ENCODE measurements around the gene CLEC4M. TPM values are rescaled to one million over a fixed set of nuclear protein-coding genes. Genes with fewer than 3 reads are reported as not detected.
"Not testable (repeated sequence)": the region's sequence is repeated elsewhere in the genome, so short reads cannot be mapped to it uniquely, and the experiment has no call there.

Gene CLEC4M
- total RNA-seq, 1 experiment from 2014 or later: 0.12 TPM

DNA sequence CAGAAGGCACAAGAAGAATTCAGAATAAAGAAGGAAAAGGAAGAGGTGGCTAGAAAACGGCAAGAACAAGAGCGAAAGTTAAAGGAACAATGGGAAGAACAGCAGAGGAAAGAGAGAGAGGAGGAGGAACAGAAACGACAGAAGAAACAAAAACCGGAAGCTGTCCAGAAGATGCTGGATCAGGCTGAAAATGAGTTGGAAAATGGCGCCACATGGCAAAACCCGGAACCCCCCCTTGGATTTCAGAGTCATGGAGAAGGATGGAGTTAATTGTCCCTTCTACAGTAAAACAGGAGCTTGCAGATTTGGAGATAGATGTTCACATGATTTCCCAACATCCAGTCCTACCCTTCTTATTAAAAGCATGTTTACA lies 22.4 kb upstream of the CLEC4M start:
- no peak for DNase-seq (ENCODE audit: low spot score)

- no peak for DNase-seq (ENCODE audit: low spot score)
Observed at GRCh38 chr19:7742575-7742974, 20.5 kb upstream of the CLEC4M start.

DNA sequence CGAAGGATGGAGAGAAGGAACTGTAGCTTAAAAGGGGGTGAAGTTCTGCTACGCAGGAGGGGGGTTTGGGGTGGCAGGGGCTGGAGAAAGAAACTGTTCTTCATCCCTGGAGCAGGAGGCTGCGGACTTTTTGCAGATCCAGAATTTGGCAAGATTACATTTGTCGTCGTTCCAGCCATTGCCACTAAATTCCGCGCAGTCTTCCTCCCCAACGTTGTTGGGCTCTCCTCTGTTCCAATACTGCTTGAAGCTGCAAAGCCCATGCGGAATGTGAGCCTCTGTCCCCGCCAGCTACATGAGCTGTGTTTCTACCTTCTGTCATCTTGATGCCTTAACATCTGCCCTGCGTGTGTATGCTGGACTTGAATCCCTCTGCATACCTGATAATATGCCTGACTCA lies 20.1 kb upstream of the CLEC4M start:
- DNase-seq (ENCODE audit: low spot score): no peak

DNA sequence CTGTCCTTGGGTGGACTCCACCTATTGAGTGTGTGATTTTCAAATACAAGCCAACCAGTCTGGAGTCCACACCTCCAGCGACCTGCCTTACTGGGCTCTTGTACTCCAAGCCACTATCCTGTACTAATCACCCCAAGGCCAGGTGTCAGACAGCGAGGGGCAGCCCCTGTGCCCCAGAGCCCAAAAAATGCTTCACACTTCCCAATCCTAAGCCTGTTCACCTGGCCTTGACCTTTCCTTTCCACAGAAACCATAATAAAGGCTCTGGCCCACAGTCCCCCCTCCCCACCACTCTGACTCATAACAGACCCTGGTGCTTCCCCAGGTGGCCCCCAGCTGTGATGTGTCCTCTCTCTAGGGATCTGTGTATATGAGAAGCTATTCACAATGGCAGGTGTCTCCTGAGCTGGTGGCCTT lies 19.6 kb upstream of the CLEC4M start:
- DNase-seq (ENCODE audit: low spot score): no peak

- no peak for DNase-seq (ENCODE audit: low spot score)
Observed at GRCh38 chr19:7744199-7744786, 18.8 kb upstream of the CLEC4M start.

GRCh38 chr19:7744871-7745650 lies 18.0 kb upstream of the CLEC4M start:
- no peak for DNase-seq (ENCODE audit: low spot score)

- DNase-seq (ENCODE audit: low spot score): not testable (repeated sequence)
Observed at GRCh38 chr19:7746306-7746705, 16.7 kb upstream of the CLEC4M start.

DNA sequence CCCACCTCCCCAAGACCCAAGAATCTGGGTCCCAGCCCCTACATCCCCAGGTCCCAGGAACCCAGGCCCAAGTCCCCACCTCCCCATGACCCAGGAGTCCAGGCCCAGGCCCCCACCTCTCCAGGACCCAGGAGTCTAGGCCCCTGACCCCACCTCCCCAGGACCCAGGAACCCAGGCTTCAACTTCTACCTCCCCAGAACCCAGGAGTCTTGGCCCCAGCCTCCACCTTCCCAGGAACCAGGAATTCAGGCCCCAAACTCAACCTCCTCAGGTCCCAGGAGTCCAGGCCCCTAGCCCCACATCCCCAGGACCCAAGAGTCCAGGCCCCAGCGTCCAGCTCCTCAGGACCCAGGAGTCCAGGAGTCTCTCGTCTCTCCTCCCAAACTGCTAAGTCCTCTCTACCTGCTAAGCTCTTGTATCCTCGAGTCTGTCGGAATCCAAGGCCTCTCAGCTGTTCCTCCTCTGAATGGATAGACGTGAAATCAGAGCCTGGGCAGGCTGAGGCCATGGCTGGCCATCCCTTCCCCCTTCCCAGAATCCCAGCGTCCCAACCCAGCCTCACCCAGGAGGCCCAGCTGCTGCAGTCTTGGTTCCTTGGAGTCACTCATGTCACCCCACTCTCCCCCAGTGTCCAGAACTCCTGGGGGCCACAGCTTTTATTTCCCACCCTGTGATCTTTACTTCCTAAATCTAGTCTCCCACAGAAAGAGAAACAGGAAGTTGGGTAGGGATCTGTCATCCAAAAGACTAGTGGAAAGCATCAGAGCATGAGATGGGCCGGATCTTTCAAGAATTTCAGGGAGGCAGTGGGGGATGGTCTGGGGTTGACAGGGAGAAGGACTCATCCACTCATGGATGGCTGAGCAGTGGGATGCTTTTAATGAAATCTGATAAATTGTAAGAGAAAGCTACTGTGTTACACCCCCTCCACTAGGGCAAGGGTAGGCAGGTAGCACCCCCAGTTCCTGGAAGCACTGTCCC lies 15.8 kb upstream of the CLEC4M start, which contains the start of gene CD209:
Gene CD209 (minus strand): TSS at position 632 of the 982 bp plus-strand sequence. CDS start 23 bp downstream, at position 609.
- DNase-seq (ENCODE audit: low spot score): no peak

DNA sequence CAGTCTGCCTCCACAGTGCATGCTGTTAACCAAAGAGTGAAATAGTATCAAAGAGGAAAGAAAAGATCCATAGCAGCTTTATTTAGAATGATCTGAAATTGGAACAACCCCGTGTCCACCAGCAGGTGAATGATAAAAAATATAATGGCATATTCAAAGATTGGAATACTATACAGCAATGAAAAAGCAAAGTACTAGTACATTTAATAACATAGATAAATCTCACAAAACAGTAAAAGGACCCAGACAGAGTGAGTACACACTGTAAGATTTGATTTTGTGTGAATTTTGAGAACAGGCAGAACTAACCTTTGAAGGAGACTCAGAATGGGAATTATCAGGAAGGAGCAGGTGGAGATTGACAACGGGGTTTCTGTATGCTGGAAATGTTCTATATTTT lies 14.9 kb upstream of the CLEC4M start:
- no peak for DNase-seq (ENCODE audit: low spot score)

GRCh38 chr19:7748756-7749155 lies 14.3 kb upstream of the CLEC4M start:
- DNase-seq (ENCODE audit: low spot score): peak; percentile 11

- peak; percentile 85 for DNase-seq (ENCODE audit: low spot score)
Observed at GRCh38 chr19:7751157-7751783, 11.8 kb upstream of the CLEC4M start.

- DNase-seq (ENCODE audit: low spot score): no peak
Observed at GRCh38 chr19:7756258-7756657, 6.8 kb upstream of the CLEC4M start.

DNA sequence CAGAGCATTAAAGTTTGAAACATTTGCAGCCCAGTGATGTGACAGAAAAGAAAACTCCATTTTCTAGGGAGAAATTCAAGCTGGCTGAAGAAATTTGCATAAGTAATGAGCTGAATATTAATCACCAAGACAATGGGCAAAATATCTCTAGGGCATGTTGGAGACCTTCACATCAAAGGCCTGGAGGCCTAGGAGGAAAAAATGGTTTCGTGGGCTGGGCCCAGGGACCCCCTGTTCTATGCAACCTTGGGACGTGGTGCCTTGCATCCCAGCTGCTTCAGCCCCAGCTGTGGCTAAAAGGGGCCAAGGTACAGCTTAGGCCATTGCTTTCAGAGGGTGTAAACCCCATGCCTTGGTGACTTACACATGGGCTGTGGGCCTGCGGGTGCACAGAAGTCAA lies 5.7 kb upstream of the CLEC4M start:
- DNase-seq (ENCODE audit: low spot score): no peak

- DNase-seq (ENCODE audit: low spot score): no peak
Observed at GRCh38 chr19:7759156-7759555, 3.9 kb upstream of the CLEC4M start.

DNA sequence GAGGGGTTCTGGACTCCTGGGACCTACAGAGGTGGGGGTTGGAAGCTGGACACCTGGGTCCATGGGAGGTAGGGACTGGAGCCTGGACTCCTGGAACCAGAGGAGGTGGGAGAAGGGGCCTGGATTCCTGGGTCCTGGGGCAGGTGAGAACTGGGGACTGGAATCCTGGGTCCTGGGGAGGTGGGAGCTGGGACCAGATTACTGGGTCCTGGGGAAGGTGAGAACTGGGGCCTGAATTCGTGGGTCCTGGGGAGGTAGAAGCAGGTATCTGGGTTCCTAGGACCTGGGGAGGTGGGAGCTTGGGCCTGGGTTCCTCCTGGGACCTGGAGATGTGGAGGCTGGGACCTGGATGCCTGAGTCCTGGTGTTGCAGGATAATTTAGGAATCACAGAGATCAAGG lies 653 bp downstream of the CLEC4M start:
- no peak for DNase-seq (ENCODE audit: low spot score)

DNA sequence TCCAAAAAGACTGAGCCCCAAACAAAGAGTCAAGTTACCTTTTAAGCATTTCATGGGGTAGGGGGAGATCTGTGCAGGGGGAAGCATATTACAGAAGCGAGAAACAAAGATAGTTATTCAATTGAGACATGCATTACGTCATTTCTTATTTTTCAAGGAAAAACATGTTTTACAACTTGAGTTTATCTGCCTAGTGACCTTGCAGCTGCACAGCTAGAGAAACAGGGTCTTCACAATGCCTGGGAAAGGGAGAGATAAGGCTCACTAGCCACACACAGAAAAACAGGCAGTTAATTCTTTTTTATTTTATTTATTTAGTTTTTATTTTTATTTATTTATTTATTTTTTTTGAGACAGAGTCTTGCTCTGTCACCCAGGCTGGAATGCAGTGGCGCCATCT lies 1.1 kb downstream of the CLEC4M start:
- not testable (repeated sequence) for DNase-seq (ENCODE audit: low spot score)

DNA sequence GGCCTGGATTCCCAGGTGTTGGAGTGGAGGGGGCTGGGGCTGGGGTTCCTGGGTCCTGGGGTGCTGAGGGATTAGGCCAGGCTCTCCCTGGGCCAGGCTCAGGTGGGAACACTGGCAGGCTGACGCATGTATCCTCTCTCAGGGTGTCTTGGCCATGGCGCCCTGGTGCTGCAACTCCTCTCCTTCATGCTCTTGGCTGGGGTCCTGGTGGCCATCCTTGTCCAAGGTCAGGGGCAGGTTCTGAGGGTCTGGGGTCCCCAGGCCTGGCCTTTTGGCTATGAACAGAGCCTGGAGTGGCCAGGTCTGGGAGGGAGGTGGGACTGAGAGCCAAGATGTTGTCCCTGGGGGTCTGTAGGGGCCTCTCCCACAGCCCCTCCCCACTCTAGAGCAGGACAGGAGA lies 2.0 kb downstream of the CLEC4M start:
- DNase-seq (ENCODE audit: low spot score): not testable (repeated sequence)

DNA sequence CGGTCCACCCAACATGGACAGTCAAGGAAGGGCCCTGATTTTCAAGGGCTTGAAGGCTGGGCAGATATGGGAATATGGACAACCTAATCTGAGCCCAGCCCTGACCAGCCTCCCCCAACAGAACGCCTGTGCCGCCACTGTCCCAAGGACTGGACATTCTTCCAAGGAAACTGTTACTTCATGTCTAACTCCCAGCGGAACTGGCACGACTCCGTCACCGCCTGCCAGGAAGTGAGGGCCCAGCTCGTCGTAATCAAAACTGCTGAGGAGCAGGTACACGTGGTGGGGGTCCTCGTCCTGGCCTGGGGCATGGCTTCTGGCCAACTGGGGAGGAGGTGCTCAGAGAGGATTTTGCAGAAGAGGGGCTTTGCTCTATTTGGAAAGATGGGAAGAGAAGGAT lies 3.5 kb downstream of the CLEC4M start:
- no peak for DNase-seq (ENCODE audit: low spot score)

DNA sequence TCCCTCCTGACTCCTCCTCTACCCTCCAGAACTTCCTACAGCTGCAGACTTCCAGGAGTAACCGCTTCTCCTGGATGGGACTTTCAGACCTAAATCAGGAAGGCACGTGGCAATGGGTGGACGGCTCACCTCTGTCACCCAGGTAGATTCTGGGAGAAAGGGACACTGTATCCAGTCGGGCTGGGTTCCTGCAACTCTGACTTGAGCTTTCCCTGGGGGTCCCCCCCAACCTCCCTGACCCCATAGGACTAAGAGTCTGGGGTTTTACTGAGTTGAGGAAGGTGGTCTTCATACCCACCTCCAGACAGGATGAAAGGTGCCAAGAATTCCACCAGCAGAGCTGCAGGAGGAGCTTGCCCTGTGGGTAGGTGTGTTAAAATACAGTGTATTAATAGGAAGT lies 4.4 kb downstream of the CLEC4M start:
- no peak for DNase-seq (ENCODE audit: low spot score)

- DNase-seq (ENCODE audit: low spot score): no peak
Observed at GRCh38 chr19:7769171-7769570, 6.1 kb downstream of the CLEC4M start.

DNA sequence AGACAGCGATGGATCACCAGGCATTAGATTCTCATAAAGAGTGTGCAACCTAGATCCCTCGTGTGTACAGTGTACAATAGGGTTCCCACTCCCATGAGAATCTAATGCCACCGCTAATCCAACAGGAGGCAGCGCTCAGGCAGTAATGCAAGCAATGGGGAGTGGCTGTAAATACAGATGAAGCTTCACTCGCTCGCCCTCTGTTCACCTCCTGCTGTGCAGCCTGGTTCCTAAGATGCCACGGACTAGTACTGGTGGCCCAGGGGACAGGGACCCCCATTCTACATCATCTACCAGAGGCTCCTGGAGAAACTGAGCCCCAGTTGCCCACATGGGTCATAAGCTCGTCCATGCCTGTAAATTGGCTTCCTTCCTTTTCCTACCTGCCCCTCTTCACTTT lies 8.0 kb downstream of the CLEC4M start:
- no peak for DNase-seq (ENCODE audit: low spot score)

- DNase-seq (ENCODE audit: low spot score): peak; percentile 68
Observed at GRCh38 chr19:7772752-7773291, 9.8 kb downstream of the CLEC4M start.

All from A172 (cell line).